HepG2 (cell line): ENCODE results near the gene DGCR8. TPM values are rescaled to one million over a fixed set of nuclear protein-coding genes. Genes with fewer than 3 reads are reported as not detected.

Experiments used
- ATAC-seq: fragments of 200-7000 bp; cut with Tn5 transposase; 3 replicates; pipeline ENCODE4 v1.9.1; 2020; ENCODE audit warnings: mild to moderate bottlenecking, moderate library complexity
- BruUV-seq: library from RNA; stranded (reverse); fragments of 400-500 nt; replicated peaks from 2 replicates; lab custom pipeline; 2021; lab: Mats Ljungman, UMichigan
- CTCF ChIA-PET: fragments of 300-600 bp; formaldehyde crosslinking; extraction: SDS; loops from one replicate; lab custom pipeline; 2021; ENCODE audit warnings: low total read pairs, inconsistent platforms, low intra/inter-chr PET ratio; lab: Yijun Ruan, JAX
- POLR2A ChIA-PET: fragments of 350-600 bp; sonication (Branson Sonifier 250); formaldehyde crosslinking; loops from one replicate; lab custom pipeline; 2020; ENCODE audit warnings: antibody characterized with exemption, inconsistent platforms; lab: Yijun Ruan, JAX
- DNase-seq: peaks from one replicate; pipeline ENCODE4 v3.0.0-alpha.2; 2015; ENCODE audit warnings: low spot score
- FAIRE-seq: peaks from 3 replicates; lab custom pipeline; 2011; peaks lifted over from hg19 to GRCh38; lab: Jason Lieb, UNC
- H2AFZ ChIP-seq: one replicate; pipeline ENCODE4 v1.6.1; 2011; ENCODE audit warnings: low read length, inconsistent platforms
- H3K27ac ChIP-seq: fragments of 300-600 bp; 3 replicates; pipeline ENCODE4 v1.8.0; 2011; ENCODE audit warnings: mixed run types, mild to moderate bottlenecking, mixed read lengths, low read length, inconsistent platforms; ENCODE audit not compliant: insufficient read depth; ENCODE audit errors: extremely low read length
- H3K27me3 ChIP-seq, 2 experiments: fragments of 200-600 bp in 1 of 2; 2 replicates in 1 of 2; 3 replicates in 1 of 2; pipeline versions ENCODE4 v1.6.0 to v1.8.0; 2011; ENCODE audit warnings: low read length in 2 of 2, mild to moderate bottlenecking in 2 of 2, moderate library complexity in 2 of 2, inconsistent platforms in 1 of 2; ENCODE audit not compliant: insufficient read depth in 2 of 2, control insufficient read depth in 1 of 2
- H3K36me3 ChIP-seq, 2 experiments: fragments of 200-600 bp in 1 of 2; replicated peaks in 1 of 2; 2 replicates in 1 of 2; 3 replicates in 1 of 2; pipeline versions ENCODE4 v1.5.1 to v1.8.0; 2011; ENCODE audit warnings: low read length in 2 of 2, inconsistent platforms in 1 of 2; ENCODE audit not compliant: insufficient read depth in 2 of 2, control insufficient read depth in 1 of 2
- H3K4me1 ChIP-seq: 2 replicates; pipeline ENCODE4 v1.5.1; 2012; ENCODE audit warnings: low read length, inconsistent platforms; ENCODE audit not compliant: insufficient read depth
- H3K4me2 ChIP-seq: 2 replicates; pipeline ENCODE4 v1.6.0; 2011; ENCODE audit warnings: low read depth, low read length, inconsistent platforms
- H3K4me3 ChIP-seq, 3 experiments: fragments of 200-600 bp in 1 of 3; sonication (generic), shearing (Covaris generic) in 1 of 3; replicated peaks in 1 of 3; 2 replicates each; pipeline ENCODE4 v1.5.1; 2011 to 2016; ENCODE audit warnings: low read length in 3 of 3, inconsistent platforms in 2 of 3, low read depth in 2 of 3, mild to moderate bottlenecking in 2 of 3, control low read depth in 1 of 3, mixed read lengths in 1 of 3; ENCODE audit not compliant: insufficient read depth in 1 of 3
- H3K79me2 ChIP-seq: one replicate; pipeline ENCODE4 v1.6.1; 2011; ENCODE audit warnings: low read length, inconsistent platforms; ENCODE audit not compliant: insufficient read depth
- H3K9ac ChIP-seq: 2 replicates; pipeline ENCODE4 v1.6.0; 2011; ENCODE audit warnings: mild to moderate bottlenecking, low read depth, low read length, inconsistent platforms; ENCODE audit not compliant: insufficient read depth
- H3K9me3 ChIP-seq: 2 replicates; pipeline ENCODE4 v1.5.1; 2012; ENCODE audit warnings: mild to moderate bottlenecking, low read length
- H4K20me1 ChIP-seq: 2 replicates; pipeline ENCODE4 v1.6.0; 2011; ENCODE audit warnings: inconsistent platforms, mild to moderate bottlenecking, low read length, moderate library complexity; ENCODE audit not compliant: insufficient read depth
- ARID3A ChIP-seq: IDR thresholded peaks from 2 replicates; pipeline ENCODE4 v1.6.1; 2012; ENCODE audit warnings: low read depth, low read length, improper control_type of control experiment
- DNMT3B ChIP-seq: conservative IDR thresholded peaks from 2 replicates; pipeline ENCODE4 v1.6.1; 2016; ENCODE audit warnings: missing biosample characterization, control low read depth
- FOSL1 ChIP-seq: sonication (generic); formaldehyde crosslinking; IDR thresholded peaks from 2 replicates; pipeline ENCODE4 v1.9.0; 2021; ENCODE audit warnings: missing genetic modification reagents, borderline replicate concordance
- SRSF1 ChIP-seq: fragments of 200-400 bp; formaldehyde crosslinking; optimal IDR thresholded peaks from 2 replicates; pipeline ENCODE3; 2017; ENCODE audit warnings: mild to moderate bottlenecking, low read depth, low read length, moderate library complexity
- ZKSCAN5 ChIP-seq: sonication (generic); formaldehyde crosslinking; IDR thresholded peaks from 2 replicates; pipeline ENCODE4 v1.5.1; 2020; ENCODE audit warnings: mild to moderate bottlenecking, missing genetic modification reagents
- ZMYM3 ChIP-seq: sonication (generic); formaldehyde crosslinking; IDR thresholded peaks from 2 replicates; pipeline ENCODE4 v1.5.1; 2020; ENCODE audit warnings: mild to moderate bottlenecking, missing genetic modification reagents
- WGBS: methylation state at CpG from one replicate; pipeline ENCODE4 v1.1.6; 2017; ENCODE audit warnings: low lambda C conversion rate; 5-methylcytosine and 5-hydroxymethylcytosine counted together
- in situ Hi-C: cut with HindIII; loops from 2 replicates; pipeline ENCODE4 v1.10.0; 2017; ENCODE audit warnings: low pct_unique_long_range_greater_than_20kb; ENCODE audit not compliant: extremely low pct_ligation_motif_present
- intact Hi-C: fragments of 100-400 bp; cut with micrococcal nuclease; formaldehyde crosslinking; loops from one replicate; pipeline ENCODE4 v1.10.0; 2022; ENCODE audit not compliant: unreplicated experiment
- polyA plus RNA-seq, 8 experiments: library from polyadenylated mRNA; depleted of rRNA in 3 of 8; stranded (reverse) in 7 of 8; unstranded in 1 of 8; fragments of >200 nt; fragmentation: Illumina TruSeq in 4 of 8; extraction: Trizol in 4 of 8; gene quantifications; 2 replicates each; pipeline versions ENCODE4 v1.2.1 to v1.2.3, GENCODE V29; 2011 to 2016; ENCODE audit warnings: low read depth in 4 of 8, missing spikeins in 1 of 8, mixed read lengths in 1 of 8; ENCODE audit not compliant: insufficient read depth in 1 of 8
- total RNA-seq, 5 experiments: library from RNA; depleted of rRNA; stranded (reverse); fragments of >200 nt; fragmentation: Illumina TruSeq; extraction: Trizol; gene quantifications; 2 replicates each; pipeline ENCODE4 v1.2.3, GENCODE V29; 2016; ENCODE audit warnings: low read depth in 1 of 5
- TF ChIP-seq, protein P1 (sequence below): sonication (generic); formaldehyde crosslinking; IDR thresholded peaks from 2 replicates; pipeline ENCODE4 v1.4.0; 2020; ENCODE audit warnings: missing genetic modification reagents
- TF ChIP-seq, protein P2 (sequence below): sonication (generic); formaldehyde crosslinking; IDR thresholded peaks from 2 replicates; pipeline ENCODE4 v1.5.0; 2020; ENCODE audit warnings: mild to moderate bottlenecking, missing genetic modification reagents, moderate library complexity

The DGCR8 gene
- total and polyA plus RNA-seq, 2 of the 13 experiments (the other 11 are each of a cell fraction or from before 2014, with no cell fraction given): 10.2 to 23.2 TPM

GRCh38 chr22:20058989-20059770 lies 20.9 kb upstream of the DGCR8 start (continued):
- TF ChIP-seq, protein P1, sequence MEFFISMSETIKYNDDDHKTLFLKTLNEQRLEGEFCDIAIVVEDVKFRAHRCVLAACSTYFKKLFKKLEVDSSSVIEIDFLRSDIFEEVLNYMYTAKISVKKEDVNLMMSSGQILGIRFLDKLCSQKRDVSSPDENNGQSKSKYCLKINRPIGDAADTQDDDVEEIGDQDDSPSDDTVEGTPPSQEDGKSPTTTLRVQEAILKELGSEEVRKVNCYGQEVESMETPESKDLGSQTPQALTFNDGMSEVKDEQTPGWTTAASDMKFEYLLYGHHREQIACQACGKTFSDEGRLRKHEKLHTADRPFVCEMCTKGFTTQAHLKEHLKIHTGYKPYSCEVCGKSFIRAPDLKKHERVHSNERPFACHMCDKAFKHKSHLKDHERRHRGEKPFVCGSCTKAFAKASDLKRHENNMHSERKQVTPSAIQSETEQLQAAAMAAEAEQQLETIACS (CRISPR knock-in tag): no peak
- TF ChIP-seq ZMYM3 (CRISPR knock-in tag): no peak
- no peak for TF ChIP-seq FOSL1 (CRISPR knock-in tag)

DNA sequence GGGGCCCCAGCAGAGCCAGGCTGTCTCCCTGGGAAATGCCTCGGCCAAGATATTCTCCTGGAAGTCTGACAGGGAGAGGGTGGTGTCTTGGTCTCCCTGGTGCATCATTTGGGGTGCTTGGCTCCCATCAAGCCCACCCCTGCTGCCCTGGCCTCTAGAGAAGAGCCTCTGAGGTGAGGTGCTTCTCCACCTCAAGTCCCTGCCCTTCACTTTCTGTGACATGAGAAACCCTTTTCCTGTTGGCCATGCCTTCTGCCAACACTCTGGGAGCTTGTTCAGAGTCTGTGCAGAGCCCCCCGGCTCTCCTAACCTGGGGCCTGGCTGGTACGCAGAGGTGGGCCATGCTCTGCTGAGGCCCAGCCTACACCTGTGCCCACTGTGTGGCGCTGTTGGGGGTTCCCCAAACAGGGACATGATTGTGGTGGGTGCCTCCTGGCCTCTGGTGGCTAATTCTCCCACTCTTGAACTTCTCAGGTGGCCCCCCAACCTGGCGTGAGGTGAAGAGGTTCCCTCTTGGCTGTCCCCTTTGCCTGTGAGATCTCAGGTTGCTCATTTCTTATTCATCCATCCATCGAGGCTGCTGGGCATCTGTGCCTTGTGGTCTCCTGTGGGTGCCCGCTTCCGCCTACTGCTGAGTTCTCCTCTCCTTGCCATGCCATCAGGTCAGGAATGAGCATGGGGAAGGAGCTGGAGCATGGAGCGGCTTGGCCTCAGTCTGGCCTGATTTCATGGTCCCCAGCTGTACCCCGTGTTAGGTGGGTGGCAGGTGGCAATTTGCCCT lies 19.2 kb upstream of the DGCR8 start:
- H3K79me2 ChIP-seq: no peaks in the 10 kb centered on the region
- no peak overlapping the region for H2AFZ ChIP-seq
- no peaks in the 10 kb centered on the region for H3K9me3 ChIP-seq
- no peak overlapping the region for H3K9ac ChIP-seq
- ChIA-PET CTCF (no interaction called here), POLR2A (no interaction called here)
- no TSS peak for BruUV-seq
- in situ Hi-C loops (no loop called here), intact Hi-C loops (no loop called here)
- DNase-seq (no peak), ATAC-seq (peak; percentile 33; the same call in 1 of the 3 replicates), FAIRE-seq (no peak)
- H3K4me1 ChIP-seq: no peaks in the 10 kb centered on the region
- H3K27ac ChIP-seq: no peak overlapping the region
- H3K4me3 ChIP-seq: no peak overlapping the region
- WGBS: 97% methylated on average over 6 of the region's 10 CpGs
- TF ChIP-seq SRSF1 (no peak), ZKSCAN5 (CRISPR knock-in tag) (no peak), DNMT3B (no peak), ARID3A (no peak)
- TF ChIP-seq, protein P2, sequence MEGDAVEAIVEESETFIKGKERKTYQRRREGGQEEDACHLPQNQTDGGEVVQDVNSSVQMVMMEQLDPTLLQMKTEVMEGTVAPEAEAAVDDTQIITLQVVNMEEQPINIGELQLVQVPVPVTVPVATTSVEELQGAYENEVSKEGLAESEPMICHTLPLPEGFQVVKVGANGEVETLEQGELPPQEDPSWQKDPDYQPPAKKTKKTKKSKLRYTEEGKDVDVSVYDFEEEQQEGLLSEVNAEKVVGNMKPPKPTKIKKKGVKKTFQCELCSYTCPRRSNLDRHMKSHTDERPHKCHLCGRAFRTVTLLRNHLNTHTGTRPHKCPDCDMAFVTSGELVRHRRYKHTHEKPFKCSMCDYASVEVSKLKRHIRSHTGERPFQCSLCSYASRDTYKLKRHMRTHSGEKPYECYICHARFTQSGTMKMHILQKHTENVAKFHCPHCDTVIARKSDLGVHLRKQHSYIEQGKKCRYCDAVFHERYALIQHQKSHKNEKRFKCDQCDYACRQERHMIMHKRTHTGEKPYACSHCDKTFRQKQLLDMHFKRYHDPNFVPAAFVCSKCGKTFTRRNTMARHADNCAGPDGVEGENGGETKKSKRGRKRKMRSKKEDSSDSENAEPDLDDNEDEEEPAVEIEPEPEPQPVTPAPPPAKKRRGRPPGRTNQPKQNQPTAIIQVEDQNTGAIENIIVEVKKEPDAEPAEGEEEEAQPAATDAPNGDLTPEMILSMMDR (CRISPR knock-in tag): peak; percentile 44
- H3K4me2 ChIP-seq: no peak overlapping the region
- no peaks in the 10 kb centered on the region for H3K27me3 ChIP-seq
- H4K20me1 ChIP-seq: no peaks in the 10 kb centered on the region
- H3K36me3 ChIP-seq: peaks cover 0 to 17% of the 10 kb centered on the region in 2 experiments; a peak in 2 of 5 replicates
